Fibroblast of lung (primary cell): ENCODE results near the gene ANKRD44.

Source experiments
- EZH2 ChIP-seq: IDR thresholded peaks from 2 replicates; pipeline ENCODE4 v1.5.1; 2012; ENCODE audit warnings: low read length, control low read depth, mild to moderate bottlenecking; ENCODE audit errors: missing control alignments
- TF ChIP-seq, protein P1 (sequence below), 2 donors: IDR thresholded peaks in 1 of 2; conservative IDR thresholded peaks in 1 of 2; 1 replicate in 1 of 2; 2 replicates in 1 of 2; pipeline ENCODE4 v1.5.1; 2011 to 2012; ENCODE audit warnings: low read length in 2 of 2, control low read depth in 1 of 2, inconsistent platforms in 1 of 2, low read depth in 1 of 2, mild to moderate bottlenecking in 1 of 2

DNA sequence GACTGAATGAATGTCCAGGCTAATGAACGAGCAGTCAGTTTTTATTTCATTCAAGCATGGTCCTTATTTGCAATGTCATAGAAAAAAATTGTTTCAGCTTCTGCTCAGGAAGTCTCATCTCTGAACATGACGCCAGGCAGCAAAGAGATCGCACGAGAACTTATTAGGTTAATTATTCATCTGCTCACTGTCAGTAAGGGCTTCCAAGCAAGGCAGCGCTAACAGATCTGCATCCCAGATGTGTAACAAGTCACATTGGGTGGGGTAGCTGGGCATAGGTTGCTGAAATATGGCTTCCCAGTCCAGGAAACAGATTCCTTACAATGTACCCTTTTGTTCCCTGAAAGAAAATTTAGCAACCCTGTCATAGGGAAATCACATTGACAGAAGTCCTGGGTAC, 63.5 kb downstream of the ANKRD44 start:
- TF ChIP-seq, protein P1, sequence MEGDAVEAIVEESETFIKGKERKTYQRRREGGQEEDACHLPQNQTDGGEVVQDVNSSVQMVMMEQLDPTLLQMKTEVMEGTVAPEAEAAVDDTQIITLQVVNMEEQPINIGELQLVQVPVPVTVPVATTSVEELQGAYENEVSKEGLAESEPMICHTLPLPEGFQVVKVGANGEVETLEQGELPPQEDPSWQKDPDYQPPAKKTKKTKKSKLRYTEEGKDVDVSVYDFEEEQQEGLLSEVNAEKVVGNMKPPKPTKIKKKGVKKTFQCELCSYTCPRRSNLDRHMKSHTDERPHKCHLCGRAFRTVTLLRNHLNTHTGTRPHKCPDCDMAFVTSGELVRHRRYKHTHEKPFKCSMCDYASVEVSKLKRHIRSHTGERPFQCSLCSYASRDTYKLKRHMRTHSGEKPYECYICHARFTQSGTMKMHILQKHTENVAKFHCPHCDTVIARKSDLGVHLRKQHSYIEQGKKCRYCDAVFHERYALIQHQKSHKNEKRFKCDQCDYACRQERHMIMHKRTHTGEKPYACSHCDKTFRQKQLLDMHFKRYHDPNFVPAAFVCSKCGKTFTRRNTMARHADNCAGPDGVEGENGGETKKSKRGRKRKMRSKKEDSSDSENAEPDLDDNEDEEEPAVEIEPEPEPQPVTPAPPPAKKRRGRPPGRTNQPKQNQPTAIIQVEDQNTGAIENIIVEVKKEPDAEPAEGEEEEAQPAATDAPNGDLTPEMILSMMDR (conservative IDR thresholded peaks at IDR 0.05 in 1 of 2, IDR thresholded peaks at IDR 0.05 in 1 of 2; ENCODE audit: low read depth in 1 of 2, low read length in 2 of 2): no peak
- no peak for TF ChIP-seq EZH2
